Measurements from ENCODE around the gene PTPRE.

The PTPRE gene

DNA sequence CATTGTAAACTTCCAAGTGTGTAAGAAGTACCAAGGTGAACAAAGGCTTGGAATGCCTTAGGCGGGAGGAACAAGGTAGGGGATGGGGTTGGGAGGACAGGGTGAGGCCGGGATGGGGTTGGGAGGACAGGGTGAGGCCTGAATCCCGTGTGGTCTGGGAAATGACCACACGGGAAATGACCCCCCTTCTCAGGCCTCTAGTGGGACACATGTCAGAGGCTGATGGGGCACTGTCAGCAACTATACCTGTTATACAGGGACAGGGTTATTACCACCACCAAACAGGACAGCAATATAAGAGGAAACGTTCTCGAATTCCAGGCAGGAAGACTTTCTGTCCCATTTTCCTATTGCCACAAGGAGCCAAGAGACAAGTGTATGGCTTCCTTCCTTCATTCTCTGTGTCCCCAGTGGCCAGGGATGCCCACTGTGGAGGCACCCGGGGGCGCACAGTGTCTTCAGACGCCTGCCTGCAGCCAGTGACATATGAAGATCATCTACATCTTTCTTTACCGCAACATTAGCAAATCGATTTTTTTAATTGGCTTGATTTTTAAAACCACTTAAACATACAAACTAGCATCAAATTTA is 218.0 kb downstream of the PTPRE start:
- Histone ChIP-seq H3K27me3 (ENCODE audit: insufficient read depth, poor library complexity, severe bottlenecking) (no peaks in the 10 kb centered on the region), H3K27ac (replicated peaks) (peak overlapping the region; percentile 90), H3K4me3 (replicated peaks; ENCODE audit: insufficient read depth, low read length) (peak overlapping the region; percentile 90)
- TF ChIP-seq GABPA (IDR thresholded peaks at IDR 0.05; ENCODE audit: low read depth): no peak
- no peak for TF ChIP-seq SPI1 (IDR thresholded peaks at IDR 0.05; ENCODE audit: borderline replicate concordance, low read depth)
- TF ChIP-seq POLR2AphosphoS5 (IDR thresholded peaks at IDR 0.05; ENCODE audit: low read depth): no peak
- no peak for DNase-seq (ENCODE audit: low read depth in 1 of 2, low spot score in 1 of 2)

DNA sequence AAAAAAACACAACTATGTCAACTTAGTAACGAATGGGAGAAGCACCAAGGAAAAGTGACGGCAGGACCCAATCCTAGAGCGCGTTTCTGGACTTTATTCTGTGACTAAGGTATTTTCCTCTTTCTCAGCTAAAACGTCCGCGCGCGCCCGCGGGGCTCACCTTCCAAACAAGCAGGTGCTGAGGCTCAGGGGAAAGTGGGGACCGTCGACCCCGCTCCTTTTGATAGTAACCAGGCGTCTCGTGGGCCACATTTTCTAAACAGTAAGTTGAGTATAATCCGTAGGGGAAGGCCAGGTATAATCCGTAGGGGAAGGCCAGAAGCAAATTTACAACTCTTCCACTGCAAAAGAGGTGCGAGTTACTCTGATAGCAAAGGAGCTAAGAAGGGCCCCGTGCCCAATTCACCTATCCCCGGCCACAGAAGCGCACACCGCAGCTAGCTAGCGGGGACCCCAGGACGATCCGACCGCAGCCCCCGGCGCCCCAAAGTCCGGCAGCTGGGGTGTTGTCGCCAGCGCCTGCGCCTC is 218.6 kb downstream of the PTPRE start:
- TF ChIP-seq, protein P1, sequence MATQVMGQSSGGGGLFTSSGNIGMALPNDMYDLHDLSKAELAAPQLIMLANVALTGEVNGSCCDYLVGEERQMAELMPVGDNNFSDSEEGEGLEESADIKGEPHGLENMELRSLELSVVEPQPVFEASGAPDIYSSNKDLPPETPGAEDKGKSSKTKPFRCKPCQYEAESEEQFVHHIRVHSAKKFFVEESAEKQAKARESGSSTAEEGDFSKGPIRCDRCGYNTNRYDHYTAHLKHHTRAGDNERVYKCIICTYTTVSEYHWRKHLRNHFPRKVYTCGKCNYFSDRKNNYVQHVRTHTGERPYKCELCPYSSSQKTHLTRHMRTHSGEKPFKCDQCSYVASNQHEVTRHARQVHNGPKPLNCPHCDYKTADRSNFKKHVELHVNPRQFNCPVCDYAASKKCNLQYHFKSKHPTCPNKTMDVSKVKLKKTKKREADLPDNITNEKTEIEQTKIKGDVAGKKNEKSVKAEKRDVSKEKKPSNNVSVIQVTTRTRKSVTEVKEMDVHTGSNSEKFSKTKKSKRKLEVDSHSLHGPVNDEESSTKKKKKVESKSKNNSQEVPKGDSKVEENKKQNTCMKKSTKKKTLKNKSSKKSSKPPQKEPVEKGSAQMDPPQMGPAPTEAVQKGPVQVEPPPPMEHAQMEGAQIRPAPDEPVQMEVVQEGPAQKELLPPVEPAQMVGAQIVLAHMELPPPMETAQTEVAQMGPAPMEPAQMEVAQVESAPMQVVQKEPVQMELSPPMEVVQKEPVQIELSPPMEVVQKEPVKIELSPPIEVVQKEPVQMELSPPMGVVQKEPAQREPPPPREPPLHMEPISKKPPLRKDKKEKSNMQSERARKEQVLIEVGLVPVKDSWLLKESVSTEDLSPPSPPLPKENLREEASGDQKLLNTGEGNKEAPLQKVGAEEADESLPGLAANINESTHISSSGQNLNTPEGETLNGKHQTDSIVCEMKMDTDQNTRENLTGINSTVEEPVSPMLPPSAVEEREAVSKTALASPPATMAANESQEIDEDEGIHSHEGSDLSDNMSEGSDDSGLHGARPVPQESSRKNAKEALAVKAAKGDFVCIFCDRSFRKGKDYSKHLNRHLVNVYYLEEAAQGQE (IDR thresholded peaks at IDR 0.05; ENCODE audit: insufficient replicate concordance, low read depth): no peak
- TF ChIP-seq SPI1 (IDR thresholded peaks at IDR 0.05; ENCODE audit: borderline replicate concordance, low read depth) (no peak), POLR2AphosphoS5 (IDR thresholded peaks at IDR 0.05; ENCODE audit: low read depth) (no peak), GABPA (IDR thresholded peaks at IDR 0.05; ENCODE audit: low read depth) (no peak)
- TF ChIP-seq, protein P2, sequence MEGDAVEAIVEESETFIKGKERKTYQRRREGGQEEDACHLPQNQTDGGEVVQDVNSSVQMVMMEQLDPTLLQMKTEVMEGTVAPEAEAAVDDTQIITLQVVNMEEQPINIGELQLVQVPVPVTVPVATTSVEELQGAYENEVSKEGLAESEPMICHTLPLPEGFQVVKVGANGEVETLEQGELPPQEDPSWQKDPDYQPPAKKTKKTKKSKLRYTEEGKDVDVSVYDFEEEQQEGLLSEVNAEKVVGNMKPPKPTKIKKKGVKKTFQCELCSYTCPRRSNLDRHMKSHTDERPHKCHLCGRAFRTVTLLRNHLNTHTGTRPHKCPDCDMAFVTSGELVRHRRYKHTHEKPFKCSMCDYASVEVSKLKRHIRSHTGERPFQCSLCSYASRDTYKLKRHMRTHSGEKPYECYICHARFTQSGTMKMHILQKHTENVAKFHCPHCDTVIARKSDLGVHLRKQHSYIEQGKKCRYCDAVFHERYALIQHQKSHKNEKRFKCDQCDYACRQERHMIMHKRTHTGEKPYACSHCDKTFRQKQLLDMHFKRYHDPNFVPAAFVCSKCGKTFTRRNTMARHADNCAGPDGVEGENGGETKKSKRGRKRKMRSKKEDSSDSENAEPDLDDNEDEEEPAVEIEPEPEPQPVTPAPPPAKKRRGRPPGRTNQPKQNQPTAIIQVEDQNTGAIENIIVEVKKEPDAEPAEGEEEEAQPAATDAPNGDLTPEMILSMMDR (IDR thresholded peaks at IDR 0.05; ENCODE audit: insufficient read depth, low read length): no peak
- Histone ChIP-seq H3K27ac (replicated peaks) (peak overlapping the region; percentile 90), H3K27me3 (ENCODE audit: insufficient read depth, poor library complexity, severe bottlenecking) (no peaks in the 10 kb centered on the region), H3K4me3 (replicated peaks; ENCODE audit: insufficient read depth, low read length) (peak overlapping the region; percentile 90)
- DNase-seq (ENCODE audit: low read depth in 1 of 2, low spot score in 1 of 2): peak in 1 of 2 experiments; percentile 26

DNA sequence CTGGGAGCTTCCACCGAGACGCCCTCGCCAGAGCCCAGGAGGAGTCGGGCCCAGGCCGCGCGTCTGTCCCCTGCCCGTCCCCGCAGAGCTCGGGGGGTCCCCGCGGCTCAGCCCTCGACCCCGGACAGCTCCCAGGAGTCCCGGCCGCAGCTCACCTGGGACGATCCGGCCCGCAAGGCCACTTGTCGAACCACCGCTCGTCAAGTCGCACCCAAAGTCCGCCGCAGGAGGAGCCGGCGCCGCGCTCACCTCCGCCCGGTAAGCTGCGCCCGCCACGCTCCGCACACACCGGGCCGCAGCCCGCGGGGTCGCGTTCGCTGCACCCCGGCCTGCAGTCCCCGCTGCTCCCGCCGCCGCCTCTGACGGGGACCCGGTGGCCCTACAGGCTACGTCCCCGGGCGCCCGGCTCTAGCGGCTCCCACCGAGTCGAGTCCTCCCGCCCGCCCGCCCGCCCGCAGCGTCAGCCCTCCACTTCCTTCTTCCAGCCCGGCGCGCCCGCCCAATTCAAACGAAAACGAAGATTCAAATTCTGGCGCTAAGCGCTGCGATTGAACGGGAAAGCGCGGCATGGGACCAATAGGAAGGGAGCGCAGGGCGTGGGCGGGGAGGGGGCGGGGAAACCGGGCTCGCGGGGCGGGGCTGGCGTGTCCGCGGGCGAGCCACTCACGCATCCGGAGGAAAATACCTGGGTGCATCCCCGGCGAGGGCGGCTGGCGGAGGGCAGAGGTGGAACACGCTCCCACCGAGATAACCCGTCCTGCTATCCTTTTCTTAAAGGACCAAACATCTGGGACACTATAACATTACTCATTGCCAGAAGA is 219.3 kb downstream of the PTPRE start, which contains the start of gene MKI67:
Gene MKI67, minus strand, starts transcription at position 480 of the 821 bp plus-strand sequence. CDS start 756 bp downstream, outside the sequence.
- Histone ChIP-seq H3K27me3 (ENCODE audit: insufficient read depth, poor library complexity, severe bottlenecking) (no peaks in the 10 kb centered on the region), H3K4me3 (replicated peaks; ENCODE audit: insufficient read depth, low read length) (peak within 1 kb of the TSS; percentile 90), H3K27ac (replicated peaks) (peak within 1 kb of the TSS; percentile 90)
- TF ChIP-seq, protein P2 (IDR thresholded peaks at IDR 0.05; ENCODE audit: insufficient read depth, low read length): no peak
- TF ChIP-seq SPI1 (IDR thresholded peaks at IDR 0.05; ENCODE audit: borderline replicate concordance, low read depth) (peak; percentile 85), GABPA (IDR thresholded peaks at IDR 0.05; ENCODE audit: low read depth) (no peak), POLR2AphosphoS5 (IDR thresholded peaks at IDR 0.05; ENCODE audit: low read depth) (peak; percentile 58; the same call in 1 of the 2 replicates)
- TF ChIP-seq, protein P1 (IDR thresholded peaks at IDR 0.05; ENCODE audit: insufficient replicate concordance, low read depth): peak; percentile 50
- peak; percentile 74 to 94 for DNase-seq (ENCODE audit: low read depth in 1 of 2, low spot score in 1 of 2)

DNA sequence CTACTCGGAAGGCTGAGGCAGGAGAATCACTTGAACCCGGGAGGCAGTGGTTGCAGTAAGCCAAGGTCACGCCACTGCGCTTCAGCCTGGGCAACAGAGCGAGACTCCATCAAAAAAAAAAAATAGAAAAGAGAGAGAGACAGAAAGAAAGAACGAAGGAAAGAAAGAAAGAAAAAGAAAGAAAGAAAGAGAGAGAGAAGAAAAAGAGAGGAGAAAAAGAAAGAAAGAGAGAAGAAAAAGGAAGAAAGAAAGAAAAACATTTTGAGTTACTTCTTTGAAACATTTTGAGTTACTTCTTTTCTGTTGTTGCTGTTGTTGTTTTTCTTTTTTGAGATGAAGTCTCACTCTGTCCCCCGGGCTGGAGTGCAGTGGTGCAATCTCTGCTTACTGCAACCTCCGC is 221.7 kb downstream of the PTPRE start:
- no peaks in the 10 kb centered on the region for H3K27me3 ChIP-seq (ENCODE audit: insufficient read depth, poor library complexity, severe bottlenecking)
- H3K4me3 ChIP-seq (replicated peaks; ENCODE audit: insufficient read depth, low read length): no peak overlapping the region
- DNase-seq (ENCODE audit: low read depth in 1 of 2, low spot score in 1 of 2): no peak
- TF ChIP-seq, protein P1 (IDR thresholded peaks at IDR 0.05; ENCODE audit: insufficient replicate concordance, low read depth): no peak
- TF ChIP-seq, protein P2 (IDR thresholded peaks at IDR 0.05; ENCODE audit: insufficient read depth, low read length): no peak
- TF ChIP-seq POLR2AphosphoS5 (IDR thresholded peaks at IDR 0.05; ENCODE audit: low read depth) (no peak), GABPA (IDR thresholded peaks at IDR 0.05; ENCODE audit: low read depth) (no peak), SPI1 (IDR thresholded peaks at IDR 0.05; ENCODE audit: borderline replicate concordance, low read depth) (no peak)
- no peak overlapping the region for H3K27ac ChIP-seq (replicated peaks)

Data from HL-60 (cell line).